Measurements from ENCODE around the gene LAMB4. TPM values are rescaled to one million over a fixed set of nuclear protein-coding genes. Genes with fewer than 3 reads are reported as not detected.
"Not testable (repeated sequence)": the region's sequence is repeated elsewhere in the genome, so short reads cannot be mapped to it uniquely, and the experiment has no call there.

LAMB4 gene
- total RNA-seq, 1 experiment from 2014 or later, result not detected

DNA sequence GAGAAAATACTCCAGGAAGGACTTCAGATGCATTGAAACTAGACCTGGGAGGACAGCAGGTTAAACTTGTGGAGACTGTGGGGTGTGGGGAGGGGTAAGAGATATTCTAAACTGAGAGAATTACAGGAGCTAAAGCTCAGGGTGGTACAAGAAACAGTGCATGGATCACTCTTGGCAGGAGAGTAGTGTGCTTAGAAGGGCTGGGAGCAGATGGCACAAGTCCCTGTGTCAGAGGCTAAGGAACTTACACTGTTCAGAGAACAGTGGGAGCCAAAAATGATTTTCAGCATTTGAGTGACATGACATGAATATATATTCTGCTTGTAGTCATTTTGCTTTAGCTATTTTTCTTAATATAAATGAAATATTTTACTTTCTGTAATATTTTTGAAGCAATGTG lies 91.2 kb downstream of the LAMB4 start:
- DNase-seq, result no peak
- H3K4me3 ChIP-seq (ENCODE audit: low read length), result no peak overlapping the region
- no peak overlapping the region for H2AFZ ChIP-seq (ENCODE audit: low read length)
- H3K36me3 ChIP-seq (ENCODE audit: insufficient read depth, low read length), result no peaks in the 10 kb centered on the region
- H3K9me3 ChIP-seq (ENCODE audit: low read length), result no peaks in the 10 kb centered on the region
- H4K20me1 ChIP-seq (ENCODE audit: insufficient read depth, low read depth, low read length), result no peaks in the 10 kb centered on the region
- H3K9me2 ChIP-seq (replicated peaks; ENCODE audit: insufficient read depth, low read length), result no peaks in the 10 kb centered on the region
- H3K79me2 ChIP-seq (ENCODE audit: low read length), result no peaks in the 10 kb centered on the region
- no peak overlapping the region for H3K4me2 ChIP-seq (ENCODE audit: low read depth, low read length, poor library complexity, severe bottlenecking)
- H3K27ac ChIP-seq (ENCODE audit: low read length), result no peak overlapping the region
- no peaks in the 10 kb centered on the region for H3K4me1 ChIP-seq (ENCODE audit: low read length)
- 0 out of 2 replicates have a peak, but pooled peaks cover 2% of the 10 kb centered on the region for H3K27me3 ChIP-seq (ENCODE audit: low read length)
- no peak overlapping the region for H3K9ac ChIP-seq (ENCODE audit: low read length)

DNA sequence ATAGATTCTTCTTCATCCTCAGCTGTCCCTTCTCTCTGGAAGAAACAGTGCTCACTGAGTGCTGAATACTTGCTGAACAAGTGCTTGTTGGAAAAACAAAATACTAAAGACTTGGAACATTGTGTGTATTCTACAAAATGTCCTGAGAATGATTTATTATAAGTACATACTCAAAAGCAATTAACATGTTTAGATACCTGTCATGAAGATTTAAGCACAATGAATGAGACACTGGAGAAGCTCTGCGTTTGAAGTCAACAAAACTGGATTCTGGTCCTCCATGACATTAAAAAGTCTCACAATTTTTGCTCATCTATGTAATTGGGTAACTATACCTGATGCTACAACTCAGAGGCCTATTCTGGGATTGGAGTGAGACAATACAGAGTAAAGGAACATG lies 92.4 kb downstream of the LAMB4 start:
- no peak for DNase-seq
- Histone ChIP-seq H3K4me3 (ENCODE audit: low read length) (no peak overlapping the region), H2AFZ (ENCODE audit: low read length) (no peak overlapping the region), H3K9me2 (replicated peaks; ENCODE audit: insufficient read depth, low read length) (no peaks in the 10 kb centered on the region), H3K4me2 (ENCODE audit: low read depth, low read length, poor library complexity, severe bottlenecking) (no peak overlapping the region), H4K20me1 (ENCODE audit: insufficient read depth, low read depth, low read length) (no peaks in the 10 kb centered on the region), H3K36me3 (ENCODE audit: insufficient read depth, low read length) (no peaks in the 10 kb centered on the region), H3K9me3 (ENCODE audit: low read length) (no peaks in the 10 kb centered on the region), H3K79me2 (ENCODE audit: low read length) (no peaks in the 10 kb centered on the region), H3K9ac (ENCODE audit: low read length) (no peak overlapping the region), H3K4me1 (ENCODE audit: low read length) (no peaks in the 10 kb centered on the region), H3K27me3 (ENCODE audit: low read length) (0 out of 2 replicates have a peak, but pooled peaks cover 2% of the 10 kb centered on the region), H3K27ac (ENCODE audit: low read length) (no peak overlapping the region)

DNA sequence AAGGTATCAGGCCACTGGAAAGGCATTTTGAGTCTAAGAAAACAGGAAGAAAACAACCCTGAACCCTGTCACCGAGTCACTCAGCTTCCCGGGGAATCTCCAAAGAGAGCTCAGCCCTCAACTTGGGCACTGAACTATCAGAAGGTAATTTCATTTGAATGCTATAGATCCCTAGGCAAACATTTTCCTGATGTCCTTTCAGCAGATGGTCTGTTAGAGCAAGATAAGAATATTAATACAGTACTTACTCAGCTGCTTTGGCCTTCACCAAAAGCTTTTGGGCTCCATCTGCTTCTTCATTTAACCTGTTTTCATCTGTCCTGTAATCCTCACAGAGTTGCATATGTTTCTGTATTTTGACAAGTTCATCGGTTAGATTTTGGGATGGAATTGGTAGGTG lies 93.0 kb downstream of the LAMB4 start:
- Histone ChIP-seq H3K27me3 (ENCODE audit: low read length) (0 out of 2 replicates have a peak, but pooled peaks cover 2% of the 10 kb centered on the region), H3K9me2 (replicated peaks; ENCODE audit: insufficient read depth, low read length) (no peaks in the 10 kb centered on the region), H3K9me3 (ENCODE audit: low read length) (no peaks in the 10 kb centered on the region), H3K4me2 (ENCODE audit: low read depth, low read length, poor library complexity, severe bottlenecking) (no peak overlapping the region), H3K4me3 (ENCODE audit: low read length) (no peak overlapping the region), H4K20me1 (ENCODE audit: insufficient read depth, low read depth, low read length) (no peaks in the 10 kb centered on the region), H3K79me2 (ENCODE audit: low read length) (no peaks in the 10 kb centered on the region), H3K36me3 (ENCODE audit: insufficient read depth, low read length) (no peaks in the 10 kb centered on the region), H3K9ac (ENCODE audit: low read length) (no peak overlapping the region), H2AFZ (ENCODE audit: low read length) (no peak overlapping the region), H3K27ac (ENCODE audit: low read length) (no peak overlapping the region), H3K4me1 (ENCODE audit: low read length) (no peaks in the 10 kb centered on the region)
- no peak for DNase-seq

DNA sequence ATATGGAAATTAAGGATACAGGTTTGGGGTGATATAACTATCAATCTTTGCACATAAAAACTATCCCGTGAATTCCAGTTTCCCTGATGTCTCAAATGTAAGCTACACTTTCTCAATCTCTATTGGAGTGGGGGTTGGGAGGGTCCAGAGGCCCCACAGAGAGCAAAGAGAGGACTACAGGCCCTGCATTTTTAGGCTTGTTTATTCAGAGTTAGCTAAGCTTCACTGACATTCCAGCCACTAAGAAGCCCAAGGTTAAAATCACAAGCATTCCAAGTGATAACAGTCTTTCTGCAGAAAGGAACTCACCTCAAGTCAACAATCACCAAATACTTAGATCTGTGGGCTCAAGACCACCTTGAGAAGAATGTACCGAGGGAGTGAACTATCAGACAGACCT lies 95.6 kb downstream of the LAMB4 start:
- no peaks in the 10 kb centered on the region for H3K4me1 ChIP-seq (ENCODE audit: low read length)
- H3K4me3 ChIP-seq (ENCODE audit: low read length), result no peak overlapping the region
- H2AFZ ChIP-seq (ENCODE audit: low read length), result no peak overlapping the region
- H4K20me1 ChIP-seq (ENCODE audit: insufficient read depth, low read depth, low read length), result no peaks in the 10 kb centered on the region
- H3K9me2 ChIP-seq (replicated peaks; ENCODE audit: insufficient read depth, low read length), result no peaks in the 10 kb centered on the region
- no peak for DNase-seq
- no peak overlapping the region for H3K9ac ChIP-seq (ENCODE audit: low read length)
- no peaks in the 10 kb centered on the region for H3K9me3 ChIP-seq (ENCODE audit: low read length)
- no peaks in the 10 kb centered on the region for H3K36me3 ChIP-seq (ENCODE audit: insufficient read depth, low read length)
- no peaks in the 10 kb centered on the region for H3K79me2 ChIP-seq (ENCODE audit: low read length)
- H3K4me2 ChIP-seq (ENCODE audit: low read depth, low read length, poor library complexity, severe bottlenecking), result no peak overlapping the region
- H3K27me3 ChIP-seq (ENCODE audit: low read length), result no peaks in the 10 kb centered on the region
- H3K27ac ChIP-seq (ENCODE audit: low read length), result no peak overlapping the region

DNA sequence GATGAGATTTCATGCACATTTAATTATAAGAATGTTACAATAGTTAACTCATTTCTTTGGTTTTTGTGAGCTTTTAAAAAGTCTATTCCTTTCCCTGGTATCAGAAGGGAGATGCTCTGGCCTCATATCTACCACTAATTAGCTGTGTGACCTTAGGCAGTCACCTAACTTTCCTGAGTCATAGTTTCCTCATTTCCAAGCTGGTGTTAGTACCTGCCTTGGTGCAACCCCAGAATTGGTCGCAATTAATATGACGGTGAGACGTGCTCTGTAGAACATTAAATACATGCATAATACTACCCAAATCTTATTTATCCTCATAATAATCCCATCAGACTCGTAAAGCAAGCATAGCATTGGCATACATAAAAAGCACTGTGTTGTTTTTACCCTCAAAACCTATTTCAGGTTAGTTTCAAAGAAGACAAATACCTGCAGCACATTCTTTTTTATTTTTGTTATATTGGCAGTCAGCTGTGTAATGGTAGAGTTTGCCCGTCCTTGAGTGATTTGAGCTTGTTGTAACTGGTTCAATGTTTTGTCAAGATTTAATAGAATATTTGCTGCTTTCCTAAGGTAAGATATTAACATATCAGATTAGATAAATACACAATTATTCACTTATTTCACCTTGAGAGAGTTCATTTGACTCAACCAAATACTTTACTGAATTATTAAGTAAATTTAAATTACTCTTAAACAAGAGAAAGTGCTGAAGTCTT lies 96.2 kb downstream of the LAMB4 start:
- H4K20me1 ChIP-seq (ENCODE audit: insufficient read depth, low read depth, low read length), result no peaks in the 10 kb centered on the region
- H3K27me3 ChIP-seq (ENCODE audit: low read length), result no peaks in the 10 kb centered on the region
- H3K9me3 ChIP-seq (ENCODE audit: low read length), result no peaks in the 10 kb centered on the region
- no peak overlapping the region for H3K9ac ChIP-seq (ENCODE audit: low read length)
- H3K4me2 ChIP-seq (ENCODE audit: low read depth, low read length, poor library complexity, severe bottlenecking), result no peak overlapping the region
- H3K79me2 ChIP-seq (ENCODE audit: low read length), result no peaks in the 10 kb centered on the region
- no peak overlapping the region for H3K27ac ChIP-seq (ENCODE audit: low read length)
- no peaks in the 10 kb centered on the region for H3K9me2 ChIP-seq (replicated peaks; ENCODE audit: insufficient read depth, low read length)
- no peak overlapping the region for H3K4me3 ChIP-seq (ENCODE audit: low read length)
- no peak overlapping the region for H2AFZ ChIP-seq (ENCODE audit: low read length)
- no peaks in the 10 kb centered on the region for H3K4me1 ChIP-seq (ENCODE audit: low read length)
- no peak for DNase-seq
- H3K36me3 ChIP-seq (ENCODE audit: insufficient read depth, low read length), result no peaks in the 10 kb centered on the region

DNA sequence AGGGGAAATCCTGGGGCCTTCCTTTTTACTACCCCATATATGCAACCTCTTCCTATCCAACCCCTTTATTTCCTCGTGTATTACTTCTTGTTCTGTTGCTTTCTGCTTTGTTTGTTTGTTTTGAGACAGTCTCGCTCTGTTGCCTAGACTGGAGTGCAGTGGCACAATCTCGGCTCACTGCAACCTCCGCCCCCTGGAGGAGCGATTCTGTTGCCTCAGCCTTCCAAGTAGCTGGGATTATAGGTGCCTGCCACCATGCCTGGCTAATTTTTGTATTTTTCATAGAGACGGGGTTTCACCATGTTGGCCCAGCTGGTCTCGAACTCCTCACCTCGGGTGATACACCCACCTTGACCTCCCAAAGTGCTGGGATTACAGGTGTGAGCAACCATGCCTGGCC lies 96.9 kb downstream of the LAMB4 start:
- H3K4me2 ChIP-seq (ENCODE audit: low read depth, low read length, poor library complexity, severe bottlenecking); H3K27me3 ChIP-seq (ENCODE audit: low read length); H3K36me3 ChIP-seq (ENCODE audit: insufficient read depth, low read length); H4K20me1 ChIP-seq (ENCODE audit: insufficient read depth, low read depth, low read length); H2AFZ ChIP-seq (ENCODE audit: low read length); DNase-seq; H3K9me3 ChIP-seq (ENCODE audit: low read length); H3K79me2 ChIP-seq (ENCODE audit: low read length); H3K9me2 ChIP-seq (replicated peaks; ENCODE audit: insufficient read depth, low read length); H3K4me3 ChIP-seq (ENCODE audit: low read length); H3K9ac ChIP-seq (ENCODE audit: low read length); H3K27ac ChIP-seq (ENCODE audit: low read length); H3K4me1 ChIP-seq (ENCODE audit: low read length): not testable (repeated sequence)

DNA sequence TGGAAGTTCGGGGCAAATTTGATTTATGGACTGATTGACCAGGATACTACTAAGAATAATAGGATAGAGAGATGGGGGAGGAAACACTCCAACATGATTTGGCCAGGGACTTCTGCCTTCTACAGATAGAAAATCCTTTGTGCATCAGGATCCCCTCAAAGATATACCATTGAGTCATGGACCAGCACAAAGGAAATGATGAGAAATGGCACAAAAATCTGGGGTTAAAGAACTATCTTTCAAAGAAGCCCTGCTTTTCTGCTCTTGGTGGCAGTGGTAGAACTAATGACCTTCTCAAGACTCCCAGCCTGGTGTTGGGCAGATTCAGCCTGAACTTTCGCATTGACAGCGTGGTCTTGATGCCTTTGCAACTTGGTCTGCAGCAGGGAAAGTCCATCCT lies 99.6 kb downstream of the LAMB4 start:
- no peaks in the 10 kb centered on the region for H3K79me2 ChIP-seq (ENCODE audit: low read length)
- H3K4me2 ChIP-seq (ENCODE audit: low read depth, low read length, poor library complexity, severe bottlenecking), result no peak overlapping the region
- no peak overlapping the region for H3K27ac ChIP-seq (ENCODE audit: low read length)
- no peaks in the 10 kb centered on the region for H3K27me3 ChIP-seq (ENCODE audit: low read length)
- no peak overlapping the region for H3K9ac ChIP-seq (ENCODE audit: low read length)
- H3K4me1 ChIP-seq (ENCODE audit: low read length), result no peaks in the 10 kb centered on the region
- H3K9me2 ChIP-seq (replicated peaks; ENCODE audit: insufficient read depth, low read length), result no peaks in the 10 kb centered on the region
- no peaks in the 10 kb centered on the region for H3K9me3 ChIP-seq (ENCODE audit: low read length)
- no peak for DNase-seq
- no peak overlapping the region for H3K4me3 ChIP-seq (ENCODE audit: low read length)
- no peak overlapping the region for H2AFZ ChIP-seq (ENCODE audit: low read length)
- no peaks in the 10 kb centered on the region for H4K20me1 ChIP-seq (ENCODE audit: insufficient read depth, low read depth, low read length)
- no peaks in the 10 kb centered on the region for H3K36me3 ChIP-seq (ENCODE audit: insufficient read depth, low read length)

DNA sequence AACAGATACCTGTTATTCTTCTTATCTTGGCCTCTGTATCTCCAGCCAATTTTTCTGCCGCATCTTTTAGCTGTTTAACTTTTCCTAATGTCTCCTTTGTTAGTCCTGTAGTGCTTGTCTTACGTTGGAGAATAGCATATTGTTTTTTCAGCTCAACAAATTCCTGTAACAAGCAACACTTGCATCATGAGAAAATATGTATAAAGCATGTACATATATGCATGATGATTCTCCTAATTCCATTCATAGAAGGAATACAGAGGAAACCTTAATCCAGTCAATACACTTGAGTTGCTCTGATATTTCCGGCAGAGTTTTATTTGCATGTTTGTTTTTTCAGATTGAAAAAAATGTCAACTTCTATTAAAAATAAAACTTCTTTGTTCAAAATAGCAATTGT lies 101.1 kb downstream of the LAMB4 start:
- Histone ChIP-seq H4K20me1 (ENCODE audit: insufficient read depth, low read depth, low read length) (no peaks in the 10 kb centered on the region), H3K4me1 (ENCODE audit: low read length) (no peaks in the 10 kb centered on the region), H3K9ac (ENCODE audit: low read length) (no peak overlapping the region), H3K4me3 (ENCODE audit: low read length) (no peak overlapping the region), H3K9me3 (ENCODE audit: low read length) (no peaks in the 10 kb centered on the region), H3K79me2 (ENCODE audit: low read length) (no peaks in the 10 kb centered on the region), H3K4me2 (ENCODE audit: low read depth, low read length, poor library complexity, severe bottlenecking) (no peak overlapping the region), H3K9me2 (replicated peaks; ENCODE audit: insufficient read depth, low read length) (no peaks in the 10 kb centered on the region), H2AFZ (ENCODE audit: low read length) (no peak overlapping the region), H3K36me3 (ENCODE audit: insufficient read depth, low read length) (no peaks in the 10 kb centered on the region), H3K27me3 (ENCODE audit: low read length) (no peaks in the 10 kb centered on the region), H3K27ac (ENCODE audit: low read length) (no peak overlapping the region)
- no peak for DNase-seq
